Measurements from ENCODE around the gene CTDSP1. TPM values are rescaled to one million over a fixed set of nuclear protein-coding genes. Genes with fewer than 3 reads are reported as not detected.

Gene CTDSP1
- total and polyA plus RNA-seq, 11 donors, result 67.4 to 121 (median 93.8) TPM

- ATAC-seq, result no peak
- TF ChIP-seq POLR2A (IDR thresholded peaks at IDR 0.05) (no peak), CTCF (IDR thresholded peaks at IDR 0.05) (no peak)
- Histone ChIP-seq H3K27ac (peak overlapping the region; percentile 8 to 96 (median 92)), H3K4me3 (peak overlapping the region in 9 of 12 donors; percentile 43 to 65 (median 49)), H3K36me3 (peaks cover 3 to 45% (median 40%) of the 10 kb centered on the region in 9 donors), H3K9me3 (no peaks in the 10 kb centered on the region), H3K4me1 (peaks cover 12 to 66% (median 52%) of the 10 kb centered on the region in 12 donors), H3K27me3 (no peaks in the 10 kb centered on the region)
- intact Hi-C loops (cut with DNase I), result loop anchor here in 8 of 10 donors (5.0 to 10.0 kb wide), 8 partner anchors 57 to 267 kb away; partner anchors contain the start of genes BCS1L (in 5 of the 8), ZNF142 (in 5 of the 8), CNOT9 (in 2 of the 8) and USP37 (in 2 of the 8)
- WGBS, 4 donors, result 40 to 50% (median 43%) methylated on average over 8 of the region's 8 CpGs
- no peak for DNase-seq
Measured at GRCh38 chr2:218405086-218405745, 5.5 kb downstream of the CTDSP1 start.

GRCh38 chr2:218405746-218406208 is 6.1 kb downstream of the CTDSP1 start:
- H3K36me3 ChIP-seq, result peaks cover 3 to 45% (median 40%) of the 10 kb centered on the region in 9 donors
- H3K4me1 ChIP-seq, result peaks cover 12 to 64% (median 52%) of the 10 kb centered on the region in 12 donors
- WGBS, 4 donors, result 0 to 5% (median 1%) methylated on average over 6 to 15 of the region's 15 CpGs
- TF ChIP-seq CTCF (IDR thresholded peaks at IDR 0.05) (no peak), POLR2A (IDR thresholded peaks at IDR 0.05) (no peak)
- ATAC-seq, result peak; percentile 0 to 3 (median 1)
- intact Hi-C loops (cut with DNase I), result loop anchor here in 9 of 10 donors (1.0 to 10.0 kb wide), 14 partner anchors 9 to 267 kb away; partner anchors contain the start of genes BCS1L (in 5 of the 9), ZNF142 (in 5 of the 9), CNOT9 (in 4 of the 9) and USP37 (in 4 of the 9)
- H3K4me3 ChIP-seq, result peak overlapping the region in 10 of 12 donors; percentile 24 to 65 (median 48)
- peak overlapping the region; percentile 8 to 96 (median 92) for H3K27ac ChIP-seq
- no peaks in the 10 kb centered on the region for H3K27me3 ChIP-seq
- no peaks in the 10 kb centered on the region for H3K9me3 ChIP-seq
- DNase-seq, result peak in 1 of 5 donors; percentile 42

- DNase-seq, result peak; percentile 98 to 99 (median 98)
- intact Hi-C loops (cut with DNase I), result loop anchor here in 9 of 10 donors (1.0 to 10.0 kb wide), 14 partner anchors 10 to 266 kb away; partner anchors contain the start of genes BCS1L (in 5 of the 9), ZNF142 (in 5 of the 9), CNOT9 (in 4 of the 9) and USP37 (in 4 of the 9)
- TF ChIP-seq CTCF (IDR thresholded peaks at IDR 0.05) (peak; percentile 57 to 91 (median 76)), POLR2A (IDR thresholded peaks at IDR 0.05) (peak in 1 of 2 donors; percentile 39)
- H3K27me3 ChIP-seq, result no peaks in the 10 kb centered on the region
- ATAC-seq, result peak; percentile 78 to 91 (median 88)
- H3K4me3 ChIP-seq, result peak overlapping the region in 11 of 12 donors; percentile 18 to 66 (median 57)
- peak overlapping the region; percentile 82 to 96 (median 92) for H3K27ac ChIP-seq
- peaks cover 3 to 41% (median 40%) of the 10 kb centered on the region in 9 donors for H3K36me3 ChIP-seq
- H3K4me1 ChIP-seq, result peaks cover 12 to 58% (median 46%) of the 10 kb centered on the region in 12 donors
- WGBS, 4 donors, result 0 to 2% (median 1%) methylated on average over 18 to 56 of the region's 56 CpGs
- H3K9me3 ChIP-seq, result no peaks in the 10 kb centered on the region
Measured at GRCh38 chr2:218406209-218406948, 6.7 kb downstream of the CTDSP1 start.

Data from heart left ventricle (tissue), 16 donors.